ENCODE measurements around the gene RHOV.

Gene RHOV, protein sequence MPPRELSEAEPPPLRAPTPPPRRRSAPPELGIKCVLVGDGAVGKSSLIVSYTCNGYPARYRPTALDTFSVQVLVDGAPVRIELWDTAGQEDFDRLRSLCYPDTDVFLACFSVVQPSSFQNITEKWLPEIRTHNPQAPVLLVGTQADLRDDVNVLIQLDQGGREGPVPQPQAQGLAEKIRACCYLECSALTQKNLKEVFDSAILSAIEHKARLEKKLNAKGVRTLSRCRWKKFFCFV

DNA sequence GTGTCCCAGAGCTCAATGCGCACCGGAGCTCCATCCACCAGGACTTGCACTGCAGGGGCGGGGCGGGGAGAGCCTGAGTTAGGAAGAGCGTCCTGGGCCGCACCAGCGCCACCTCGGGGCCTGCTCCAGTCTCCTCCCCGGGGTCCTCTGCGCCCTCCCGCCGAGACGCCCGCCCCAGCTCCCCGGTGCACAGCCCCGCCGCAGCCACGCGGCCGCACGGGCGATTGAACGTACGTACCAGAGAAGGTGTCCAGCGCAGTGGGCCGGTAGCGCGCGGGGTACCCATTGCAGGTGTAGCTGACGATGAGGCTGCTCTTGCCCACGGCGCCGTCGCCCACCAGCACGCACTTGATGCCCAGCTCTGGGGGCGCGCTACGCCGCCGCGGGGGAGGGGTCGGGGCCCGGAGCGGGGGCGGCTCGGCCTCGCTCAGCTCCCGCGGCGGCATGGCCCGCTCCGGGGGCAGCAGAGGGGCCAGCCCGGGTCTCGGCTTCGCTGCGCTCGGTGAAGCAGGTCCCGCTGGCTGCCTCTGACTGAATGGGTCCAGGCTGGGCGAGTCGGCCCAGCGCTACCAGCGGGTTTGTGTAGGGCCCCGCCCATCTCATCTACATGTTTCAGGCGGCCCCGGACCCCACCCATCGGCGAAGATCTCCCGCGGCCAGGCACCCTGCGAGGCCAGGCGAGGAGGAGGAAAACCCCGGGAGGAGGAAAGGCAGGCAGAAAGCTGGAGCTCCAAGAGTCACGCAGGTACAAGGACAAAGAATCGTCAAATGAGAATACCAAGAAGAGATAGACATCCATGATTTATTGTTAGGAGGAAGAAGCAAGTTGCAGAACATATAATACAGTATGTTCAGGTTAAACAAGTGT is at the start of gene RHOV:
Gene RHOV, minus strand, starts transcription at position 541 of the 868 bp plus-strand sequence. Its CDS starts 95 bp downstream, at position 446.
- DNase-seq (ENCODE audit: low spot score): peak; percentile 29

DNA sequence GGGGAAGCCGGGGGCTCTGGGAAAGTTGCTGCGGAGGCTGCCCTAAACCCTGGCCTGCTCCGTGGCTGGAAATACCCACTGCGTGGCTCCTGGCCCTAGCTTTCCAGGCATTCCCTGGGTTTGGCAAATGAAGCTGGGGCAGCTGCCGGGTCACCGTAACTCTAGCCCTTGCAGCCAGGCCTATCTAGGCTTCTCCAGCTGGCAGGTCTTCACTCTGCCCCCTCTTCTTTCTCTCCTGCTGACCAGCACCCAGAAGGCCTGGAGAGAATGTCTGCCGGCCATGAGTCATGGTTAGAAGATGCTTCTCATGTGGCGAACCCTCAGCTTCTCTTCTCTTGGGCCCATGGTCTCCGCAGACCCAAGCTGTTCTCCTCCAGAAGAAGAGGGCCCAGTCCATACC is 49.5 kb upstream of the RHOV start:
- DNase-seq (ENCODE audit: low spot score): no peak

DNA sequence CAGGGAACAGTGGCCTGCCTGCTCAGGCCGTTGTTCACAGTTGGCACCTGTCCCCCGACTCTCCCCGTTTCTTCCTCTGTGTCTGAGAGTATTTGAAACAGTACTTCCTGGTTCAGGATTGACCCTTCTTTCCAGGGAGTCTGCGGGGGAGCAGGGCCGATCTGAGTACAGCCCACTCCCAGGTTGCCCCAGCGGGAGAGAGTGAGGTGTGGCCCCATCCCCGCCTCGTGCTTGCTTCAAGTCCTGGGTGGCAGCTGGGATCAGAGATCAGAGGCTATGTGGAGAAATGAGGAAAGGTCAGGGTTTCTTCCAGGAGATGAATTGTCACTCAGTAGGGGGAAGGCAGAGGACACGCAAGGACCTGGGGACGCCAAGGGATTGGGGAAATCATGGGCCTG is 48.6 kb upstream of the RHOV start:
- no peak for DNase-seq (ENCODE audit: low spot score)

DNA sequence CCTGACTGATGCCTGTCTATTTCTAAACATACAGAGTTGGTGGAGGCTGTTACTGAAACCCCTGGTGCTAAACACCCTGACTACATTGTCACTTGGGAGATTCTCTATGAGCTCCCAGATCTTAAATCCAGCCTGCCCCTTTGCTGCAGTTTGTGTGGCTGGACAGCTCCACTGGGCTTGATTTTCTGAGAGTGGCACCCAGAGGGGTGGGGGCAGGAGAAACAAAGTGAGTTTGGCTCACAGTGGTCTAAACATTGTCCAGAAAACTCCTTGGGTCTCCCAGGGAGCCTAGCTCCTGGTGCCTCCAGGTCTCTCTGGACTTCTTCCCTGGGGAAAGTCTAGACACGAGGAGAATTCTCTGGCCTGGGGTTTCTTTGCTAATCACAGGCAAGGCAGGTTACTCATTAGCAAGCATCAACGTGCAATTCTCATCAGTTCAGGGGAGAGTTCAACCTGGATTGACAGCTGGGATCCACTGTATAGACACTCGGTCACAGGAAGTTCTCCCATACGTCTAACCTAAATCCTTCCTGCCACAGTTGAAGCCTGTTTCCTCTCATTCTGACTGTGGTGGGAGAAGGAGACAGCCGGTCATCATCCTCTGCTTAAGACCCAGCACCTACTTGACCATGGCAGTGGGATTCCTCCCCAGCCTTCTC is 48.0 kb upstream of the RHOV start:
- DNase-seq (ENCODE audit: low spot score): no peak

DNA sequence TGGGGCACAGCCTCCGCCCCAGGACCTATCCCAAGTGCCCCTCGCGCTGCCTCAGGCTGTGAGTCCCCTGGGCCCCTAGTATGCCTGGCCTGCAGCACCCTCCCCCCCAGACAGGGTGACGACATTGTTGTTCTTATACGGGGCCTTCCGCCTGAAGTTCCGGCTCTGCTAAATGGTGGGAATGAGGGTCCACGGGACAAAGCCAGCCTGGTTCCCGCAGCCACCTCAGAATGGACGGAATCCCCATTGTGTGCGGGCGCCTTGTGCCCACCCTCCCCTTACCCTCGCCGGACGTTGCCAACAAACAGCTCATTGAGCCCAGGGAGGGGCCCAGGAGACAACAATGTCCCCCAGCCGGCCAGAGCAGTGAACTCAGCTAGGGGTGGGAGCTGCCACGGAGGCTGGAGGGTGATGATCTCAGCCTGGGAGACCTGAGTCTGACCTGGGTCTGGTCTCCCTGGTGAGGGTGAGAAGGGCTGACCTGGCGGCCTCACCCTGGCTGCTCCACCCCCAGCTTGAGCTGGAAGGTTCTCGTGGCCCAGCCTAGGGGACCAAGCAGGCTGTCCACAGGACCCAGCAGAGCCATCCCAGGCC is 44.9 kb upstream of the RHOV start:
- no peak for DNase-seq (ENCODE audit: low spot score)

DNA sequence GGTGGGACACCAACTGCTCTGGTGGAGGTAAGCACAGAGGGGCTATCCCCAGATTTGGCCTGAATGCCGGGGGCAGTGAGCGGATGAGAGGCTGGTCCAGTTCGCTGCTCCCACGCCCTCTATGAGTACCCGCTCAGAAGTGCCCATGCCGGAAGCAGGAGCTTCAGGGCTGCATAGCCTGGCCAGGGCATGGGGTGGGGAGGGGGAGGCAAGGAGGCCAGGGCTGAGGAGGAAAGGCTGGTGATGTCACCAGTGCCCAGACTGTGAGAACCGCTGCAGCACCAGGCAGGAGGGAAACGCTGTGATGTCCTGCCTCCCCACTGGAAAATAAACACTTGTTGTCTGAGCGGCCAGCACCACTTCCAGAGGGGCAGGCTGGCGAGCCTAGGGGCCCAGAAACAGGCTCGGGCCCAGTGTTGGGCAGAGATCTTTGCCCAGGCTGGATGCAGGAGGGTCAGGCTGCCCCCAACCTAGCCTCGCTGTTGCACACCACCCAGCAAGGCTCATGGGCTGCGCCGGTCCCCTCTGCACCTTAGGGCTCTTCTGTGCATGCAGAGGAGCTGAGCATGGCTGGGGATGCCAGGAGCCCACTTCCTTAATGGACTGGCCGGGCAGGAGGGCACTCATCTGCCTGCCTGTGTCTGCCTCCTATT is 44.2 kb upstream of the RHOV start:
- DNase-seq (ENCODE audit: low spot score): no peak

DNA sequence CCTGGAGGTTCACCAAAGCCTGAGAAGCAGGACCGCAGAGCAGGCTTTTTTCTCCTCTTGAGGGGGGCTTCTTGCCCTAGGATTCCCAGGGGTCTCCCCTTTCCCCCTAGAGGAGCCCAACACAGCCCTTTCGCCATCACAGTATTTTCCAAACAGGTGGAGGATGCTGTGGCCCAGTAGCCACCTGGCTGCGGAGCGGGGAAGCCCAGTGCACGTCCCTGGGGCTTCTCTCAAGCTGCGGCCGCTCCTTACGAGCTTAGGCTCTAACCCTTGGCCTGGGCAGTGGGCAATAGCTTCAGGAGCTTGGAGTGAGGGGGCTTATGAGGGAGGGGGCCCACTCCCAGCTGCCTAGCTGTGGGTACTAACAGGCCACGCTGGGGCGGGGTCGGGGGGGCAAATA is 43.6 kb upstream of the RHOV start:
- no peak for DNase-seq (ENCODE audit: low spot score)

DNA sequence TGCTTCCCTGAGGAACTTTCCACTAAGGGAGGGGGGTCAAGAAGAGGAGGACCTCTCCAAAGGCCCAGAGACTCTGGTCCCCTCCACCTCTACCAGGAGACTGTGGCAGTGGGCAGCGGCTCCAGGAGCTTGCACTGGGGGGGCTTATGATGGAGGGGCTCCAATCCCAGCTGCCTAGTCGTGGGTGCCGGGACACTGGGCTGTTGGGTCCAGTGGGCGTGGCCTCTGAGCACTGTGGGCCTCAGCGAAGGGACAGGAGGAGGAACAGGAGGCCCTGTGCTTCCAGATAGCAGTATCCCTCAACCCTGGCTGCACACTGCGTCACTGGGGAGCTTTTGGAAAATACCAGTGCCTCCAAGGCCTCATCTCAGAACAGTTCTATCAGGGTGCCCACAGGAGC is 41.6 kb upstream of the RHOV start:
- DNase-seq (ENCODE audit: low spot score): no peak

DNA sequence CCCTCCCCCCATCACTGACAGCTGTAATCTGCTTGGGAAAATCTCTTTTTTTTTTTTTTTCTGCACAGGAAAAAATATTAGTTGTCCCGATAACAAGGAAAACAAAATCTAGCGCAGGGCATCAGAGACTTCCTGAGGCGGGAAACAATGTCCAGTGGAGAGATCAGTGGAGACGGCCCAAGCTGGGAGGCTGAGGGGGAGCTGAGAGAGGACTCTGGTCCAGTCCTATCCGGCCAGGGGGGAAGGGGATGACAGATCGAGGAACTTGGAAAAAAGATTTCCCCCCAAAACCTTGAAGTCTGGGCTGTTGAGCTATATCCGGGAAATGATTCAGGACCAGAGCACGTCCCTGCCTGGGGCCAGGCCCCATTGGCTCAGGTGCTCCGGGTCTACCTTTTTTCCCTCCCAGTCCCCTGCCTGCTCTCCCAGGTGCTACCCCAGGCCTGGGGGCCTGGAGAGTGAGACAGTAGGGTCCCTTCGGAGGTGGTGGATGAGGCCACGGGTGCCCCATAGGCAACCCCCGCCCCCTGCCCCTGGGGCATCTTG is 41.2 kb upstream of the RHOV start:
- DNase-seq (ENCODE audit: low spot score): no peak

DNA sequence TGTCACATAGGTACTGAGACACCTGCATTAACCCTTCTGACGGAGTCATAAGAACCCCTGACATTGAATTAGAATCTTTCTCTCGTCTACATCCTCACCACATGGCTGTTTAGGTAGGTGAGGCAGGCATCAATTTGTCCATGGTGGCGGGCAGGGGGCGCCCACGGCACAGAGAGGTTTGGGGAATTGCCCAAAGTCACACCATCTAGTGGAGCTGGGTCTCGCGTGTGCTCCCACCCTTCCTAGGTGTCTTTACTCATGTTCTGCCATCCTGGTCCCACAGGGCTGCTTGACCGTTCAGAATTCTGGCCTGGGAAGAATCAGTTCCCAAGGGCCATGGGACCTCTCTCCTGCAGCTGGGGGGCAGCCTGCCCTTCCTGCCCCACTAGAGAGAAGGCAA is 40.5 kb upstream of the RHOV start:
- DNase-seq (ENCODE audit: low spot score): no peak

DNA sequence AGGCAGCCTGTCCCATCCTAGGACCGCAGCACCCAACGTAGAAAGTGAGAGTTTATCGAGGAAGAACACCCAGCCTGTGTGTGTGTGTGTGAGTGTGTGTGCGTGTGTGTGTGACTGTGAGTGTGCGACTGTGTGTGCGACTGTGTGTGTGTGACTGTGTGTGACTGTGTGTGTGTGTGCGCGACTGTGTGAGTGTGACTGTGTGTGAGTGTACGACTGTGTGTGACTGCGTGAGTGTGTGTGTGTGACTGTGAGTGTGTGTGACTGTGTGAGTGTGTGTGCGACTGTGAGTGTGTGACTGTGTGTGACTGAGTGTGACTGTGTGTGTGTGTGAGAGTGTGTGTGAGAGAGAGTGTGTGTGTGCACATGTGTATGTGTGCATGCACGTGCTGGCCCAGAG is 40.0 kb upstream of the RHOV start:
- DNase-seq (ENCODE audit: low spot score): no peak

DNA sequence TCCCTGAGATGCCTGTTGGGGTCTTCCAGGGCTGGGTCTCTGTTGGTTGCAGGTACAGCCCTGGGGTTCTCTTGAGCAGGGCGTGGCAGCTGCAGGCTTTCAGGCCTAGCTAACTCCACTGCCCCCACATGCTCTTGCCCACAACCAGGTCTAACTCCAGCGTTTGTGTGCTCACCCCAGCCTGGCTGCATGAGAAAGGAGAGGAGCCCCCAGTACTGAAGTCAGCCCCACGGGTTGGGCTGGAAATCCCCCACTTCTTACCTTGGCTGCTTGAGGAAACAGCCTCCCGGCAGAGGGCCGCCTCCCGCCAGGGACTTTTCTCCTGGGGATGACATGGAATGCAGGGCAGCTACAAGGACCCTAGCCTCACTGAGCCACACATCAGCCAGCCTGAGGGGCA is 38.4 kb upstream of the RHOV start:
- no peak for DNase-seq (ENCODE audit: low spot score)

DNA sequence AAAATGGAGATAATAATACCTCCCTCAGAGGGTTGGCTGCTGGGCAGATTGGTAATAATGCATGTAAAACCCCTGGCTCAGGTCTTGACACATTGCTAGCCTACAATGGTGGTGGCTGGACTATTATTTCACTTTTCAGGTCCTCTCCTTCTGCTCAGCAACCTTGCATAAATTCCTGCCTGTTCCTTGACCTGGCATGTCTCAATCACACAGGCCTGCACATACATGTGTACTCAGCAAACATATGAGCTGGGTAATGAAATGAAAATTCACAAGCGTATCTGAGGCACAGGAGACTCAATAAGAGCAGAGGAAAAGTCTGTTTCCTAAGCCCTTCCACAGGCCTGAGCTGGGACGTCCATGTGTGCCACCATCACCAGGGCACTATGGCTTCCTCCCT is 37.7 kb upstream of the RHOV start:
- no peak for DNase-seq (ENCODE audit: low spot score)

DNA sequence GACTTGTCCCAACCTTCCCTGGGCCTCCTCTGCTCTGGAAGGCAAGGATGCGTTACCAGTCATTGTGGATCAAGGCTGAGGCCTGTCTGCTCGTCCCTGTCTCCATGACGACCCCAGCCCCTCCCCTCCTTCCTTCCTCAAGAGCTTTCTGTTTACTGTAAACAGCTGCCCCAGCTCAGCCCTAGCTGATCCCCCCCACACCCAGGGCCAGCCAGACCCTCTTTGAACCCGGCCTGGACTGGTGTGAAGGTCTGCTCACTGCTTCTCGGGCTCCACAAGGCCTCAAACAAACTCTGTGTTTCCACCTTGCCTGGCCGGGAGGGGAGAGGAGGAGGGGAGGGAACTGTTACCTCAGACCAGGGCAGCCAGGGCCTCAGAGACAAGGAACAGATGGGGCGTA is 37.1 kb upstream of the RHOV start:
- no peak for DNase-seq (ENCODE audit: low spot score)

DNA sequence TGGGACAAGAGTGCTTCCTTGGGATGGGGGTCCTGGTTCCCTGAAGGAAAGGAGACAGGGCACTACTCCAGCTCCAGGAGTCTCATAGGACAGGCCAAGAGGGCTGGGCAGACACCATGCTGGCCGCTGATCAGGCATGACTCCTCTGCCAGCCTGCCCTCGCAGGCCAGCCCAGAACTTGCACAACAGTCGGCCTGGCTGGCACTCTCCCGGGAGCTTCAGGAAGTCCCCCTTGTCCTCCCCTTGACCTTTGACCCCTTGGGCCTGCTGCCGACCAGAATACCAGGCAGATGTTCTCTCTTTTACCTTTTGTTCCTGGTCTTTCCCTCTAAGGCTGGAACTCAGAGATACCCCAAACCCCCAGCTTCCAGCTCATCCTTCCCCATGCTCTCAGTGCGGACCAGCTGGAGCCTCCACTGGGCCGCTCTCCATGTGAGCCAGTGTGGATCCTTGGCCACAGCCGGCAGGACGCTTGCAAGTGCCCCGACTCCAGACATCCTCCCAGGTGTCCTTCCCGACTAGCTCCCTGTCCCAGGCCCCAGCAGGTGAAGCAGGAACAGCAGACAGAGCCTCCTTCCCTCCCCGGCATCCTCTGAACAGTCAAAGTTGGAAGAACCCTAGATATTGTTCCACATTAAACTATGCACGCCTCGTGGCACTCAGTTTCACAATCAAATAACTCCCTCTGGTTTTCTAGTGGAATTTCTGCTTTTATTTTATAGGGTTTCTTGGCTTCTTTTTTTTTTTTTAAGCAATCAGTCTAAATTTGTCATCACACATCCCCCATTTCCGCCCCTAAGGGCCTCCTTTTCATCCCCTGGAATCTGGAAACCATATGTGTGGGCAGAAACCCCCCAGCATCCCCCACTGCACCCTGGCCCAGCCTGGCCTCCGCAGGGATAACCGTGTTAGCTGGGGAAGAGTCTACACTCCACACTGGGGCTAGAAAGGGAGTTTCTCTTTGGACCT is 35.9 kb upstream of the RHOV start:
- DNase-seq (ENCODE audit: low spot score): no peak

DNA sequence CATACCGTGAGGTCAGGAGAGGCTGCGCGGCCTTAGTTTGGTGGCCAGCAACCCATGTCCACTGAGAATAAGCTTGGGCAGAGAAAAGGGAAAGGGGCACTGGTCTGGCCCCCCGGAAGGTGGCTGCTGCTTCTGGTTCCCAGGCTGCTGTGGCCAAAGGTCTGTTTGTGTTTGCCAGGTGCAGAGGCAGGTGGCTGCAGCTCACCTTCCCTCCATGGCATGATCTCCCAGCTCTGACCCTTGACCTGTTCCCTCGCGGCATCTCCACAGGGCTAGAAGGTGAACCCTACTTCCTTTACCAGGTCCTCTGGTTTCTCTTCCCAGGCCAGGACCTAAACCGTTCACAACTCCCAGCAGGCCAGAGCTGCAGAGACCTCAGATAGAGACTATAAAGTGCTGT is 34.1 kb upstream of the RHOV start:
- no peak for DNase-seq (ENCODE audit: low spot score)

DNA sequence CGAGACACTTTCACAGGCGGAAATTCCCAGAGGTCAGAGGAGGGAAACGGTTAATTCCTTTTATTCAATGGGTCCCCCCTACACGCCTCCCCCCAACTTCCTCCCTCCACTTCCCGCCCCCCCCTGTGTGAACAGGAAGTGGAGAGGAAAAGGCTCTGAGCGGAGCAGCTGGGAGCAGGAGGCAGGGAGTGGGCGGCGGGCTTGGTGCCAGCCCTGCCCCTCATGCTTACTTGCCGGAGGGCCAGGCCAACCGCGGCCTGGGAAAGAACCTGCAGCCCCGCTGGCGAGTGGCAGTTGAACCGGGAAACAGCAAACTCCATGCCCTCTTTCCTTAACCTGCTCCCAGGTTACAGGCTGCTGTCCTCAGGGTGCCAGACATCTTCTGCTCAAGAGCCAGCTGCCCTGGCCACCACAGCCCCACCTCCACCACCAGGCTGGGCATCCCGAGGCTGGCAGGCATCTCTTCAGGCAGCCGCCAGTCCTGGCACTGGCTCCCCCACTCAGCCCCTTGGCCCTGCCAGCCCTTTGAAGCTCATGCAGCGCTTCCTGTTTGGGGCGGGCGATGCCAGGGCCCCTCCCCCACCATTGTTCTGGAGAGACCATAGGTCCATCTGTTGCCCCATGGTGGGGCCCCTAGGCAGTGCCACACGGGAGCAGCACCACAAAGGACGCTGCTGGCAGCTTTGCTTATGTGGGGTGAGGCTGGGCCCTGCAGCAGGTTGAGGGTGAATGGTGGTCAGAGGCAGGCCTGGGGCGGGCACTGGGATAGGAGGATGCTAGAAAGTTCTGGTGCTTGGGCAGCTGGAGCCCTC is 33.2 kb upstream of the RHOV start:
- peak; percentile 54 for DNase-seq (ENCODE audit: low spot score)

DNA sequence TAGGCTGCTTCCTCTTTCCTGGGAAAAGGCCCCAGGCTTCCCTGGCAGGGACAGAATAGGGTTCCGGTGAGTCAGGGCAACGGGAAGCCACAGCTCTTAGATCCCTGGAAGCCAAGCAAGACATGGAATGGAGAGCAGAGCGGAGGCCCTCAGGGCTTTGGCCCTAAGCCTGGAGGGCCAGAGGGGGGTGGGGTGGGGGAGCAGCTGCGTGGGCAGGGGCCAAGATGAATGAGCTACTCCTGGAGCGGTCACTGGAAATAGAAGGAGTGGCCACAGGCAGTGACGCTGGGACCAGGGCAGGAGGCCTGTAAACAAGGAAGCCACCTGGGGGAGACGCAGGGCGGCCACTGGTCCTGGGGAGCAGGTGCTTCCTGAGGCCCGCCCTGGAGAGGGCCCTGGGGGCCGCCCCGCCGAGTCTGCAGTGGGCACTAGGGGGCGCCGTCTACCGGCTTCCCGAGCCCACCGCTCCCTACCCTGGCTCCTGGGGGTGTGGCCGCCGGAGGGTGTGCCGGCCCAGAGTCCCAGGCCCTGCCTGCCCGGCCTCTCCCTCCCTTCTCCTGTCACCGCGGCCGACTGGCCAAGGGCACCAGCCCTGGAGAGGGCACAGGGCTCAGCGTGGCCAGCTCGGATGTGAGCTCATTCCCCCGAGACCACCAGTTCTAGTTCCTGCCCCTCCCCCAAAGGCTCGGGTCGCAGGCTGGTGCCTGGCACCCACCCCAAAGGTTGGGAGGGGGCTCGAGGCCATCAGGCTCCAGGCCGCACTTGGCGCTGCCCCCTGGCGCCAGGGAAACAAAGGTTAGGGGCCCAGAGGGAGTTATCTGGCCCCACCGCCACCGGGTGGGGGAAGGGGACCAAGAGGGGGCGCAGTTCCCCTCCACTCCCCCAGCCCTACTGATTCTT is 32.3 kb upstream of the RHOV start:
- DNase-seq (ENCODE audit: low spot score): peak; percentile 74
